ENCODE data around the gene TNNI3K.

Gene TNNI3K

GRCh38 chr1:74392840-74393239, 157.7 kb downstream of the TNNI3K start:
- no peak for DNase-seq (ENCODE audit: low read depth, low spot score)

GRCh38 chr1:74395571-74395970, 160.4 kb downstream of the TNNI3K start:
- DNase-seq (ENCODE audit: low read depth, low spot score), result no peak

GRCh38 chr1:74396462-74396861, 161.3 kb downstream of the TNNI3K start:
- DNase-seq (ENCODE audit: low read depth, low spot score), result no peak

GRCh38 chr1:74396933-74397332, 161.7 kb downstream of the TNNI3K start:
- DNase-seq (ENCODE audit: low read depth, low spot score), result no peak

- DNase-seq (ENCODE audit: low read depth, low spot score), result no peak
Measured at GRCh38 chr1:74399249-74399648, 164.1 kb downstream of the TNNI3K start.

GRCh38 chr1:74402873-74403272, 167.7 kb downstream of the TNNI3K start:
- DNase-seq (ENCODE audit: low read depth, low spot score), result no peak

GRCh38 chr1:74403606-74404005, 168.4 kb downstream of the TNNI3K start:
- DNase-seq (ENCODE audit: low read depth, low spot score), result no peak

GRCh38 chr1:74406759-74407158, 171.6 kb downstream of the TNNI3K start:
- no peak for DNase-seq (ENCODE audit: low read depth, low spot score)

- no peak for DNase-seq (ENCODE audit: low read depth, low spot score)
Measured at GRCh38 chr1:74407902-74408301, 172.7 kb downstream of the TNNI3K start.

- no peak for DNase-seq (ENCODE audit: low read depth, low spot score)
Measured at GRCh38 chr1:74412244-74412643, 177.1 kb downstream of the TNNI3K start.

- no peak for DNase-seq (ENCODE audit: low read depth, low spot score)
Measured at GRCh38 chr1:74415935-74416334, 180.7 kb downstream of the TNNI3K start.

- no peak for DNase-seq (ENCODE audit: low read depth, low spot score)
Measured at GRCh38 chr1:74419611-74420010, 184.4 kb downstream of the TNNI3K start.

- DNase-seq (ENCODE audit: low read depth, low spot score), result no peak
Measured at GRCh38 chr1:74420467-74420866, 185.3 kb downstream of the TNNI3K start.

GRCh38 chr1:74422421-74423292, 187.5 kb downstream of the TNNI3K start:
- DNase-seq (ENCODE audit: low read depth, low spot score), result no peak

- DNase-seq (ENCODE audit: low read depth, low spot score), result no peak
Measured at GRCh38 chr1:74423471-74423870, 188.3 kb downstream of the TNNI3K start.

- no peak for DNase-seq (ENCODE audit: low read depth, low spot score)
Measured at GRCh38 chr1:74425676-74426075, 190.5 kb downstream of the TNNI3K start.

- no peak for DNase-seq (ENCODE audit: low read depth, low spot score)
Measured at GRCh38 chr1:74426208-74426937, 191.2 kb downstream of the TNNI3K start.

- no peak for DNase-seq (ENCODE audit: low read depth, low spot score)
Measured at GRCh38 chr1:74427681-74428080, 192.5 kb downstream of the TNNI3K start.

- DNase-seq (ENCODE audit: low read depth, low spot score), result no peak
Measured at GRCh38 chr1:74429580-74429979, 194.4 kb downstream of the TNNI3K start.

- no peak for DNase-seq (ENCODE audit: low read depth, low spot score)
Measured at GRCh38 chr1:74430342-74430934, 195.3 kb downstream of the TNNI3K start.

- no peak for DNase-seq (ENCODE audit: low read depth, low spot score)
Measured at GRCh38 chr1:74431531-74431930, 196.3 kb downstream of the TNNI3K start.

- no peak for DNase-seq (ENCODE audit: low read depth, low spot score)
Measured at GRCh38 chr1:74432325-74432724, 197.1 kb downstream of the TNNI3K start.

GRCh38 chr1:74434321-74434720, 199.1 kb downstream of the TNNI3K start:
- DNase-seq (ENCODE audit: low read depth, low spot score), result no peak

All from iPS DF 19.7 (cell line).